SK-N-SH treated with all-trans-retinoic acid at 6 μM for 48 hours (cell line): ENCODE data around the gene DDX42.

Source experiments
- ATAC-seq: fragments of 200-7000 bp; cut with Tn5 transposase; 3 replicates; pipeline ENCODE4 v1.9.1; 2020; ENCODE audit warnings: mild to moderate bottlenecking, moderate library complexity
- ARNTL ChIP-seq: fragments of 450-650 bp; formaldehyde crosslinking; IDR thresholded peaks from 2 replicates; pipeline ENCODE4 v1.5.0; 2020; ENCODE audit warnings: low read depth, mild to moderate bottlenecking, moderate library complexity, borderline replicate concordance
- BACH2 ChIP-seq: fragments of 250-450 bp; sonication (Bioruptor Pico); IDR thresholded peaks from 2 replicates; pipeline ENCODE4 v1.9.0; 2021; ENCODE audit warnings: mild to moderate bottlenecking, borderline replicate concordance
- CSDC2 ChIP-seq: fragments of 250-450 bp; sonication (Bioruptor Pico); IDR thresholded peaks from 2 replicates; pipeline ENCODE4 v1.5.0; 2020; ENCODE audit warnings: mild to moderate bottlenecking, moderate library complexity
- ESRRG ChIP-seq: fragments of 250-450 bp; sonication (Bioruptor Pico); IDR thresholded peaks from 2 replicates; pipeline ENCODE4 v1.6.1; 2021; ENCODE audit warnings: mild to moderate bottlenecking
- ISL1 ChIP-seq: fragments of 250-450 bp; sonication (Bioruptor Pico); IDR thresholded peaks from 2 replicates; pipeline ENCODE4 v2.1.2; 2022; ENCODE audit warnings: mild to moderate bottlenecking, moderate library complexity
- OSR1 ChIP-seq: fragments of 250-450 bp; sonication (Bioruptor Pico); IDR thresholded peaks from 2 replicates; pipeline ENCODE4 v1.8.0; 2022; ENCODE audit warnings: moderate library complexity, mild to moderate bottlenecking, inconsistent platforms
- PPARA ChIP-seq: fragments of 250-450 bp; sonication (Bioruptor Pico); IDR thresholded peaks from 2 replicates; pipeline ENCODE4 v1.5.0; 2020; ENCODE audit warnings: mild to moderate bottlenecking, borderline replicate concordance
- RARB ChIP-seq: fragments of 250-450 bp; sonication (Bioruptor Pico); IDR thresholded peaks from 2 replicates; pipeline ENCODE4 v1.8.0; 2021; ENCODE audit warnings: mild to moderate bottlenecking, moderate library complexity
- SNAI2 ChIP-seq: fragments of 250-450 bp; sonication (Bioruptor Pico); IDR thresholded peaks from 2 replicates; pipeline ENCODE4 v1.5.0; 2020; ENCODE audit warnings: mild to moderate bottlenecking, moderate library complexity
- TCF4 ChIP-seq: fragments of 250-450 bp; sonication (Bioruptor Pico); IDR thresholded peaks from 2 replicates; pipeline ENCODE4 v1.8.0; 2021; ENCODE audit warnings: mild to moderate bottlenecking, moderate library complexity, borderline replicate concordance
- TOX ChIP-seq: fragments of 250-450 bp; sonication (Bioruptor Pico); IDR thresholded peaks from 2 replicates; pipeline ENCODE4 v1.8.0; 2021; ENCODE audit warnings: mild to moderate bottlenecking, moderate library complexity, borderline replicate concordance
- ZFP3 ChIP-seq: fragments of 250-450 bp; sonication (Bioruptor Pico); IDR thresholded peaks from 2 replicates; pipeline ENCODE4 v1.5.0; 2020; ENCODE audit warnings: mild to moderate bottlenecking, moderate library complexity
- ZFP30 ChIP-seq: fragments of 450-650 bp; formaldehyde crosslinking; IDR thresholded peaks from 2 replicates; pipeline ENCODE4 v1.5.0; 2022; ENCODE audit warnings: mild to moderate bottlenecking, moderate library complexity
- ZNF70 ChIP-seq: fragments of 450-650 bp; formaldehyde crosslinking; IDR thresholded peaks from 2 replicates; pipeline ENCODE4 v1.5.0; 2020; ENCODE audit warnings: mild to moderate bottlenecking, moderate library complexity
- ZNF8 ChIP-seq: fragments of 450-650 bp; formaldehyde crosslinking; IDR thresholded peaks from 2 replicates; pipeline ENCODE4 v1.5.0; 2020; ENCODE audit warnings: mild to moderate bottlenecking, moderate library complexity
- TF ChIP-seq, protein P1 (sequence below): fragments of 250-450 bp; sonication (Bioruptor Pico); IDR thresholded peaks from 2 replicates; pipeline ENCODE4 v1.5.1; 2021; ENCODE audit warnings: mild to moderate bottlenecking, moderate library complexity
- TF ChIP-seq, protein P2 (sequence below): fragments of 250-450 bp; sonication (Bioruptor Pico); IDR thresholded peaks from 2 replicates; pipeline ENCODE4 v1.5.1; 2020; ENCODE audit warnings: low read depth, mild to moderate bottlenecking, moderate library complexity
- TF ChIP-seq, protein P3 (sequence below): fragments of 250-450 bp; sonication (Bioruptor Pico); IDR thresholded peaks from 2 replicates; pipeline ENCODE4 v1.5.0; 2020; ENCODE audit warnings: mild to moderate bottlenecking, moderate library complexity
- TF ChIP-seq, protein P4 (sequence below): fragments of 250-450 bp; sonication (Bioruptor Pico); IDR thresholded peaks from 2 replicates; pipeline ENCODE4 v1.8.0; 2021; ENCODE audit warnings: low read depth, mild to moderate bottlenecking, moderate library complexity, borderline replicate concordance
- TF ChIP-seq, protein P5 (sequence below): fragments of 250-450 bp; sonication (Bioruptor Pico); IDR thresholded peaks from 2 replicates; pipeline ENCODE4 v1.8.0; 2020; ENCODE audit warnings: mild to moderate bottlenecking, moderate library complexity, borderline replicate concordance

The DDX42 gene

DNA sequence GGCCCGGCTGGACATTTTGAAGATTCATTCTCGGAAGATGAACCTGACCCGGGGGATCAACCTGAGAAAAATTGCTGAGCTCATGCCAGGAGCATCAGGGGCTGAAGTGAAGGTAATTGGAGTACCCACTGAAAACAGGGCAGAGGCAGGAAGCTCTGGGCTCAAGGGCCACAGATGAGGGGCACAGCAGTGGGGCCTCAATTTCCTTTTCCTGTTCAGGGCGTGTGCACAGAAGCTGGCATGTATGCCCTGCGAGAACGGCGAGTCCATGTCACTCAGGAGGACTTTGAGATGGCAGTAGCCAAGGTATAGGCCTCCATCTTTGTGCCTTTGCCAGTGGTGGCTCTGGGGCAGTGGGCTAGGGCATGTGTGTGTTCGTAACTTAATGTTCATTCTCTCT is 57.5 kb downstream of the DDX42 start:
- TF ChIP-seq ISL1 (CRISPR knock-in tag) (no peak), TOX (CRISPR knock-in tag) (no peak), ESRRG (CRISPR knock-in tag) (no peak), BACH2 (no peak)
- TF ChIP-seq, protein P1, sequence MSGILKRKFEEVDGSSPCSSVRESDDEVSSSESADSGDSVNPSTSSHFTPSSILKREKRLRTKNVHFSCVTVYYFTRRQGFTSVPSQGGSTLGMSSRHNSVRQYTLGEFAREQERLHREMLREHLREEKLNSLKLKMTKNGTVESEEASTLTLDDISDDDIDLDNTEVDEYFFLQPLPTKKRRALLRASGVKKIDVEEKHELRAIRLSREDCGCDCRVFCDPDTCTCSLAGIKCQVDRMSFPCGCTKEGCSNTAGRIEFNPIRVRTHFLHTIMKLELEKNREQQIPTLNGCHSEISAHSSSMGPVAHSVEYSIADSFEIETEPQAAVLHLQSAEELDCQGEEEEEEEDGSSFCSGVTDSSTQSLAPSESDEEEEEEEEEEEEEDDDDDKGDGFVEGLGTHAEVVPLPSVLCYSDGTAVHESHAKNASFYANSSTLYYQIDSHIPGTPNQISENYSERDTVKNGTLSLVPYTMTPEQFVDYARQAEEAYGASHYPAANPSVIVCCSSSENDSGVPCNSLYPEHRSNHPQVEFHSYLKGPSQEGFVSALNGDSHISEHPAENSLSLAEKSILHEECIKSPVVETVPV = no peak
- ATAC-seq = no peak

DNA sequence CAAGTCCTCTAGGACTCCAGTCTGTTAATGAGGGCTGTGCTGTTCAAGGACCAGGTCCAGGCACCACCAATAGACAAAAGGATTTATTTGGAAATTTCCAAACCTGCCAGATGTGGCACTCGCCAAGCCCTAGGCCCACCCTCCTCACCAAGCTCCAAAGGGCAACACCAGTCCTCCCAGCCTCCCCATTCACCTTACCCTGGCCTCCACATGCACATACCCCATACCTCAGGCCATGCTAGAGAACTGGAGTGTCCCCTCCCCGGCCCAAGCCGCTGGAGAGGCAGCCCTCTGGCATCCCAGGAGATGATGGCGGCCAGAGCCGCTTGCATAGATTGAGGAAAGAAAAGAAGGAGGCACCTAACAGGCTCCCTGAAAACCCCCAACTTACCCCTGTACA is 58.0 kb downstream of the DDX42 start:
- TF ChIP-seq TOX (CRISPR knock-in tag) = no peak
- TF ChIP-seq, protein P2, sequence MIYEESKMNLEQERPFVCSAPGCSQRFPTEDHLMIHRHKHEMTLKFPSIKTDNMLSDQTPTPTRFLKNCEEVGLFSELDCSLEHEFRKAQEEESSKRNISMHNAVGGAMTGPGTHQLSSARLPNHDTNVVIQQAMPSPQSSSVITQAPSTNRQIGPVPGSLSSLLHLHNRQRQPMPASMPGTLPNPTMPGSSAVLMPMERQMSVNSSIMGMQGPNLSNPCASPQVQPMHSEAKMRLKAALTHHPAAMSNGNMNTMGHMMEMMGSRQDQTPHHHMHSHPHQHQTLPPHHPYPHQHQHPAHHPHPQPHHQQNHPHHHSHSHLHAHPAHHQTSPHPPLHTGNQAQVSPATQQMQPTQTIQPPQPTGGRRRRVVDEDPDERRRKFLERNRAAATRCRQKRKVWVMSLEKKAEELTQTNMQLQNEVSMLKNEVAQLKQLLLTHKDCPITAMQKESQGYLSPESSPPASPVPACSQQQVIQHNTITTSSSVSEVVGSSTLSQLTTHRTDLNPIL = no peak
- TF ChIP-seq SNAI2 (CRISPR knock-in tag) = no peak
- no peak for TF ChIP-seq ARNTL (CRISPR knock-in tag)
- TF ChIP-seq CSDC2 = no peak
- no peak for TF ChIP-seq ZFP30 (CRISPR knock-in tag)
- TF ChIP-seq ZNF70 (CRISPR knock-in tag) = no peak
- TF ChIP-seq, protein P3, sequence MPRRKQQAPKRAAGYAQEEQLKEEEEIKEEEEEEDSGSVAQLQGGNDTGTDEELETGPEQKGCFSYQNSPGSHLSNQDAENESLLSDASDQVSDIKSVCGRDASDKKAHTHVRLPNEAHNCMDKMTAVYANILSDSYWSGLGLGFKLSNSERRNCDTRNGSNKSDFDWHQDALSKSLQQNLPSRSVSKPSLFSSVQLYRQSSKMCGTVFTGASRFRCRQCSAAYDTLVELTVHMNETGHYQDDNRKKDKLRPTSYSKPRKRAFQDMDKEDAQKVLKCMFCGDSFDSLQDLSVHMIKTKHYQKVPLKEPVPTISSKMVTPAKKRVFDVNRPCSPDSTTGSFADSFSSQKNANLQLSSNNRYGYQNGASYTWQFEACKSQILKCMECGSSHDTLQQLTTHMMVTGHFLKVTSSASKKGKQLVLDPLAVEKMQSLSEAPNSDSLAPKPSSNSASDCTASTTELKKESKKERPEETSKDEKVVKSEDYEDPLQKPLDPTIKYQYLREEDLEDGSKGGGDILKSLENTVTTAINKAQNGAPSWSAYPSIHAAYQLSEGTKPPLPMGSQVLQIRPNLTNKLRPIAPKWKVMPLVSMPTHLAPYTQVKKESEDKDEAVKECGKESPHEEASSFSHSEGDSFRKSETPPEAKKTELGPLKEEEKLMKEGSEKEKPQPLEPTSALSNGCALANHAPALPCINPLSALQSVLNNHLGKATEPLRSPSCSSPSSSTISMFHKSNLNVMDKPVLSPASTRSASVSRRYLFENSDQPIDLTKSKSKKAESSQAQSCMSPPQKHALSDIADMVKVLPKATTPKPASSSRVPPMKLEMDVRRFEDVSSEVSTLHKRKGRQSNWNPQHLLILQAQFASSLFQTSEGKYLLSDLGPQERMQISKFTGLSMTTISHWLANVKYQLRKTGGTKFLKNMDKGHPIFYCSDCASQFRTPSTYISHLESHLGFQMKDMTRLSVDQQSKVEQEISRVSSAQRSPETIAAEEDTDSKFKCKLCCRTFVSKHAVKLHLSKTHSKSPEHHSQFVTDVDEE (CRISPR knock-in tag) = no peak

DNA sequence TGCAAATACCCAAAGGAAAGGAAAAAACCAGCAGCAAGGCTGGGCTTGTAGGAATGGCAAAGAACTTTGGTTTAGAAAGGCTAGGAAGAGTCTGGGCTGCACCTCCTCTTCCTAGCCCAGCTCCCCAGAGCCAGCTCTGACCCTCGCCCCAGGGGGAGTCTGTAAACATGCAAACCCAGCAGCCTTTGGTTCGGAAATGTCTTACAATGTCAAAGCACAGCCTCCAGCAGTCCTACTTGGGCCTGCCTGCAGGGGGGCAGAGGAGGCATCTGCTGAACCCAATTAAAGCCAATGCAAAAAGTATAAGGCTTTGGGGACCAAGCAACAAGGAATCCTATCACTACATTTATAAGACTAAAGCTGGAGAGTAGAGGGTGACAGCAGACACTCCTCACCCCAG is 58.5 kb downstream of the DDX42 start:
- ATAC-seq = no peak
- TF ChIP-seq TOX (CRISPR knock-in tag) (no peak), BACH2 (no peak), CSDC2 (no peak), OSR1 (no peak)
- TF ChIP-seq, protein P2 = no peak

More for the DNA sequence above, 58.0 kb downstream of the DDX42 start:
- ATAC-seq = no peak

DNA sequence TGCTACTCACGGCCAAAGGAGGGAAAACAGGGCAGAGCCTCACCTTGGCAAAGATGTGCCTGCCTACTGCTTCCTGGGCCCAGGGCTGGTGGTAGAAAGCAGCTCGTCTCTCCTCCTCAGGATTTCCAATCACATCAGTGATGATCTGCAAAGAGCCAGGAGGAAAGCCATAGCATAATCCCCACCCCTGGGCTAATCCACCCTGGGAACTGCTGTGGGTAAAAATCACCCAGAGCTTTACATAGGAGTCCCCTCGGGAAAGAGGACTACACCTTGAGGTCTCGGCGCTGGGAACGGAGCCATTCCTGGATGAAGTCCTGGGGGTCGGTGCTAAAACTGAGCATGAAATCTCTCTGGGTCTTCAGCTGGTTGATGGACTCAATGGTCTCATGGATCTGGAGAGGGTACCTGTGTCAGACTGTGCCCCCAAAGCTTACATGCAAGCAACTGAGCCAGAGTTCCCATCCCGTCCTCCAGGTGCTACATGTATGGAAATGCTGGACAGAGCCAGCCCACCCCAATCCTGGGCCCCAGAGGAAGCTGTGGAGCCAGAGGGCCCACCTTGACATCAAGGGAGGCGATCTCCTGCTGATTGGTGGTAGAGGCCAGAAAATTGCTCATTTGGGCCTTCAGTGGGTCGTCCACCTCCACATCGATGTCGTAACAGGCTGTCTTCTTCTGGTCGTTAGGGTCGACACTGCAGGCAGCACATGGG is 59.2 kb downstream of the DDX42 start:
- no peak for TF ChIP-seq ZNF70 (CRISPR knock-in tag)
- no peak for TF ChIP-seq ZNF8 (CRISPR knock-in tag)
- no peak for TF ChIP-seq ZFP3 (CRISPR knock-in tag)
- no peak for TF ChIP-seq BACH2
- TF ChIP-seq RARB (CRISPR knock-in tag) = no peak
- no peak for TF ChIP-seq TCF4 (CRISPR knock-in tag)
- ATAC-seq = no peak

DNA sequence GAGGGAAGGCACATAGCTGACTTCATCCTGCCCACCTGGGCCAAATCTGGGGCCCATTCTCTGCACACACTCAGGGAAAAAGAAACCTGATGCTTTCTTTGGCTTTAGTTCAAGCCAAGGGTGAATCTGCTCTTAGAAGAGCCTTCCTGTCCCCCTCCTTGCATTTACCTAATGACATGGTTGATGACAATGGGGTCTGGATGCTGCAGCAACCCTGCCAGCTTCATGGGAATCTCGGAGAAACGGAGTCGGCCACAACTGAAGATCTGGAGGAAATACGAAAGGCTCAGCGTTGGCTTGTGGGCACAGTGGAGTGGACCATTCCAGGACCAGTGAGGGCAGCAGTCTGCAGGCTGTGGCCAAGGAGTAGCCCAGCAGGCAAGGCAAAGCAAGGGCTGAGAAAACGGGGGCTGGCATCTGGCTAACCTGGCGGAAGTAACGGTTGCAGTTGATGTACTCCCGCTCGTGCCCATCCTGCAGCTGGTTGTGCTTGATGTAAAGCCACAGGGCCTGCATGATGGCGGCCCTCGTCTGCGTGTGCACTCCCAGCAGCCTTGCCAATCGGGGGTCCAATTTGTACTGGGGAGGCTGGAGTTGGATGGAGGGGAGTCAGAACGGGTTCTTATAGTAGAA is 59.9 kb downstream of the DDX42 start:
- TF ChIP-seq ZFP30 (CRISPR knock-in tag) = no peak
- no peak for TF ChIP-seq OSR1
- TF ChIP-seq, protein P4, sequence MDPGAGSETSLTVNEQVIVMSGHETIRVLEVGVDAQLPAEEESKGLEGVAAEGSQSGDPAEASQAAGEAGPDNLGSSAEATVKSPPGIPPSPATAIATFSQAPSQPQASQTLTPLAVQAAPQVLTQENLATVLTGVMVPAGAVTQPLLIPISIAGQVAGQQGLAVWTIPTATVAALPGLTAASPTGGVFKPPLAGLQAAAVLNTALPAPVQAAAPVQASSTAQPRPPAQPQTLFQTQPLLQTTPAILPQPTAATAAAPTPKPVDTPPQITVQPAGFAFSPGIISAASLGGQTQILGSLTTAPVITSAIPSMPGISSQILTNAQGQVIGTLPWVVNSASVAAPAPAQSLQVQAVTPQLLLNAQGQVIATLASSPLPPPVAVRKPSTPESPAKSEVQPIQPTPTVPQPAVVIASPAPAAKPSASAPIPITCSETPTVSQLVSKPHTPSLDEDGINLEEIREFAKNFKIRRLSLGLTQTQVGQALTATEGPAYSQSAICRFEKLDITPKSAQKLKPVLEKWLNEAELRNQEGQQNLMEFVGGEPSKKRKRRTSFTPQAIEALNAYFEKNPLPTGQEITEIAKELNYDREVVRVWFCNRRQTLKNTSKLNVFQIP (CRISPR knock-in tag) = no peak
- TF ChIP-seq, protein P2 = no peak
- no peak for TF ChIP-seq TOX (CRISPR knock-in tag)
- no peak for TF ChIP-seq RARB (CRISPR knock-in tag)
- TF ChIP-seq, protein P5, sequence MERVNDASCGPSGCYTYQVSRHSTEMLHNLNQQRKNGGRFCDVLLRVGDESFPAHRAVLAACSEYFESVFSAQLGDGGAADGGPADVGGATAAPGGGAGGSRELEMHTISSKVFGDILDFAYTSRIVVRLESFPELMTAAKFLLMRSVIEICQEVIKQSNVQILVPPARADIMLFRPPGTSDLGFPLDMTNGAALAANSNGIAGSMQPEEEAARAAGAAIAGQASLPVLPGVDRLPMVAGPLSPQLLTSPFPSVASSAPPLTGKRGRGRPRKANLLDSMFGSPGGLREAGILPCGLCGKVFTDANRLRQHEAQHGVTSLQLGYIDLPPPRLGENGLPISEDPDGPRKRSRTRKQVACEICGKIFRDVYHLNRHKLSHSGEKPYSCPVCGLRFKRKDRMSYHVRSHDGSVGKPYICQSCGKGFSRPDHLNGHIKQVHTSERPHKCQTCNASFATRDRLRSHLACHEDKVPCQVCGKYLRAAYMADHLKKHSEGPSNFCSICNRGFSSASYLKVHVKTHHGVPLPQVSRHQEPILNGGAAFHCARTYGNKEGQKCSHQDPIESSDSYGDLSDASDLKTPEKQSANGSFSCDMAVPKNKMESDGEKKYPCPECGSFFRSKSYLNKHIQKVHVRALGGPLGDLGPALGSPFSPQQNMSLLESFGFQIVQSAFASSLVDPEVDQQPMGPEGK (CRISPR knock-in tag) = no peak
- TF ChIP-seq PPARA = no peak
- no peak for TF ChIP-seq ZFP3 (CRISPR knock-in tag)
- ATAC-seq = no peak
